H9 (cell line): Measurements from ENCODE around the gene DMD. TPM values are rescaled to one million over a fixed set of nuclear protein-coding genes. Genes with fewer than 3 reads are reported as not detected.

ENCODE experiments used
- DNase-seq: peaks from one replicate; pipeline ENCODE4 v3.0.0-alpha.2; 2017
- H2AFZ ChIP-seq: one replicate; pipeline ENCODE4 v1.6.1; 2013; ENCODE audit warnings: mild to moderate bottlenecking, low read length, control low read depth, moderate library complexity
- H2AK5ac ChIP-seq: 2 replicates; pipeline ENCODE4 v1.6.1; 2013; ENCODE audit warnings: low read length, control low read depth, mixed read lengths; ENCODE audit not compliant: insufficient read length
- H2BK120ac ChIP-seq: one replicate; pipeline ENCODE4 v1.6.1; 2013; ENCODE audit warnings: low read depth, mild to moderate bottlenecking, low read length, control low read depth, inconsistent platforms; ENCODE audit not compliant: poor library complexity, severe bottlenecking
- H2BK12ac ChIP-seq: 2 replicates; pipeline ENCODE4 v1.6.1; 2013; ENCODE audit warnings: low read length, control low read depth, mixed read lengths, low read depth; ENCODE audit not compliant: insufficient read length
- H2BK15ac ChIP-seq: 2 replicates; pipeline ENCODE4 v1.6.1; 2013; ENCODE audit warnings: low read depth, low read length, control low read depth
- H2BK20ac ChIP-seq: one replicate; pipeline ENCODE4 v1.6.1; 2013; ENCODE audit warnings: low read depth, mild to moderate bottlenecking, low read length, control low read depth, inconsistent platforms; ENCODE audit not compliant: poor library complexity, severe bottlenecking
- H2BK5ac ChIP-seq: 2 replicates; pipeline ENCODE4 v1.6.1; 2013; ENCODE audit warnings: low read length, control low read depth, mixed read lengths; ENCODE audit not compliant: insufficient read length
- H3K14ac ChIP-seq: 2 replicates; pipeline ENCODE4 v1.6.1; 2013; ENCODE audit warnings: low read length, control low read depth; ENCODE audit not compliant: insufficient read depth
- H3K18ac ChIP-seq: 2 replicates; pipeline ENCODE4 v1.6.1; 2013; ENCODE audit warnings: low read depth, mild to moderate bottlenecking, mixed read lengths, low read length, control low read depth; ENCODE audit not compliant: insufficient read length
- H3K23ac ChIP-seq: 2 replicates; pipeline ENCODE4 v1.6.1; 2013; ENCODE audit warnings: low read length, control low read depth, mixed read lengths, low read depth; ENCODE audit not compliant: insufficient read length
- H3K23me2 ChIP-seq: 2 replicates; pipeline ENCODE4 v1.6.1; 2013; ENCODE audit warnings: low read depth, mild to moderate bottlenecking, mixed read lengths, low read length, control low read depth; ENCODE audit not compliant: insufficient read length, poor library complexity, severe bottlenecking
- H3K27ac ChIP-seq: 2 replicates; pipeline ENCODE4 v1.5.1; 2013; ENCODE audit warnings: low read length, control low read depth, mixed read lengths, low read depth; ENCODE audit not compliant: insufficient read length
- H3K27me3 ChIP-seq: 2 replicates; pipeline ENCODE4 v1.6.1; 2013; ENCODE audit warnings: low read length, control low read depth, inconsistent platforms; ENCODE audit not compliant: insufficient read depth
- H3K4ac ChIP-seq: 2 replicates; pipeline ENCODE4 v1.6.1; 2013; ENCODE audit warnings: low read depth, mild to moderate bottlenecking, control low read depth, inconsistent platforms, low read length, moderate library complexity
- H3K4me1 ChIP-seq: 2 replicates; pipeline ENCODE4 v1.6.1; 2013; ENCODE audit warnings: low read length, control low read depth, inconsistent platforms; ENCODE audit not compliant: insufficient read depth
- H3K4me2 ChIP-seq: 2 replicates; pipeline ENCODE4 v1.6.1; 2013; ENCODE audit warnings: low read length, control low read depth, mixed read lengths; ENCODE audit not compliant: insufficient read length, insufficient read depth
- H3K56ac ChIP-seq: 2 replicates; pipeline ENCODE4 v1.6.1; 2013; ENCODE audit warnings: low read depth, mild to moderate bottlenecking, mixed read lengths, low read length, control low read depth; ENCODE audit not compliant: insufficient read length
- H3K79me1 ChIP-seq: 2 replicates; pipeline ENCODE4 v1.6.1; 2013; ENCODE audit warnings: low read depth, mild to moderate bottlenecking, moderate library complexity, low read length, control low read depth, inconsistent platforms; ENCODE audit not compliant: insufficient read depth, poor library complexity, severe bottlenecking
- H3K79me2 ChIP-seq: 2 replicates; pipeline ENCODE4 v1.6.1; 2013; ENCODE audit warnings: low read length, control low read depth, inconsistent platforms; ENCODE audit not compliant: insufficient read depth
- H3K9ac ChIP-seq: 2 replicates; pipeline ENCODE4 v1.6.1; 2013; ENCODE audit warnings: low read length, control low read depth, mixed read lengths; ENCODE audit not compliant: insufficient read length; ENCODE audit errors: extremely low read depth
- H3K9me3 ChIP-seq: one replicate; pipeline ENCODE4 v1.6.1; 2013; ENCODE audit warnings: low read depth, low read length, inconsistent platforms; ENCODE audit not compliant: control insufficient read depth
- H3T11ph ChIP-seq: one replicate; pipeline ENCODE4 v1.6.1; 2013; ENCODE audit warnings: mild to moderate bottlenecking, low read length, control low read depth, inconsistent platforms
- H4K20me1 ChIP-seq: one replicate; pipeline ENCODE4 v1.6.1; 2013; ENCODE audit not compliant: control insufficient read depth, insufficient read length, insufficient read depth
- H4K5ac ChIP-seq: 2 replicates; pipeline ENCODE4 v1.6.1; 2013; ENCODE audit warnings: low read depth, mild to moderate bottlenecking, mixed read lengths, low read length, control low read depth; ENCODE audit not compliant: insufficient read length
- H4K8ac ChIP-seq: replicated peaks from 2 replicates; pipeline ENCODE4 v1.6.1; 2013; ENCODE audit warnings: low read length, control low read depth, mixed read lengths, low read depth; ENCODE audit not compliant: insufficient read length
- H4K91ac ChIP-seq: 2 replicates; pipeline ENCODE4 v1.6.1; 2013; ENCODE audit warnings: low read depth, mild to moderate bottlenecking, moderate library complexity, mixed read lengths, low read length, control low read depth; ENCODE audit not compliant: insufficient read length
- H3K27ac Mint-ChIP-seq, 3 experiments: 2 replicates in 2 of 3; 3 replicates in 1 of 3; pipeline ENCODE4 v1.8.0; 2020 to 2021; ENCODE audit warnings: mixed read lengths in 3 of 3, mild to moderate bottlenecking in 1 of 3, moderate library complexity in 1 of 3
- H3K27me3 Mint-ChIP-seq: 2 replicates; pipeline ENCODE4 v1.8.0; 2021; ENCODE audit warnings: low read depth, mild to moderate bottlenecking, moderate library complexity, mixed read lengths
- H3K36me3 Mint-ChIP-seq, 3 experiments: 2 replicates in 2 of 3; 3 replicates in 1 of 3; pipeline ENCODE4 v1.8.0; 2020 to 2021; ENCODE audit warnings: low read depth in 3 of 3, mixed read lengths in 3 of 3; ENCODE audit not compliant: insufficient read depth in 1 of 3
- H3K4me1 Mint-ChIP-seq, 2 experiments: 2 replicates each; pipeline ENCODE4 v1.8.0; 2020; ENCODE audit warnings: mixed read lengths in 2 of 2
- H3K4me3 Mint-ChIP-seq, 2 experiments: 2 replicates in 1 of 2; 3 replicates in 1 of 2; pipeline ENCODE4 v1.8.0; 2020 to 2021; ENCODE audit warnings: mild to moderate bottlenecking in 2 of 2, mixed read lengths in 2 of 2, moderate library complexity in 1 of 2
- H3K9me3 Mint-ChIP-seq, 2 experiments: 2 replicates in 1 of 2; 3 replicates in 1 of 2; pipeline ENCODE4 v1.8.0; 2020; ENCODE audit warnings: mild to moderate bottlenecking in 2 of 2, mixed read lengths in 2 of 2, moderate library complexity in 1 of 2
- WGBS: extraction: QIAGEN DNeasy Blood & Tissue Kit; methylation state at CpG from one replicate; pipeline ENCODE4 v1.1.7; 2013; ENCODE audit warnings: missing lambda C conversion rate, low lambda C conversion rate, mixed read lengths; ENCODE audit not compliant: insufficient read length; ENCODE audit errors: extremely low coverage; 5-methylcytosine and 5-hydroxymethylcytosine counted together
- total RNA-seq: library from RNA; stranded (reverse); gene quantifications from 2 replicates; pipeline ENCODE4 v1.2.1, GENCODE V29; 2021
- TF ChIP-seq, protein P1 (sequence below): fragments of 200-600 bp; sonication (generic); conservative IDR thresholded peaks from 3 replicates; pipeline ENCODE4 v1.8.0; 2021; ENCODE audit warnings: antibody characterized with exemption, mild to moderate bottlenecking

DMD gene
- total RNA-seq, 1 experiment from 2014 or later: 3.8 TPM

DNA sequence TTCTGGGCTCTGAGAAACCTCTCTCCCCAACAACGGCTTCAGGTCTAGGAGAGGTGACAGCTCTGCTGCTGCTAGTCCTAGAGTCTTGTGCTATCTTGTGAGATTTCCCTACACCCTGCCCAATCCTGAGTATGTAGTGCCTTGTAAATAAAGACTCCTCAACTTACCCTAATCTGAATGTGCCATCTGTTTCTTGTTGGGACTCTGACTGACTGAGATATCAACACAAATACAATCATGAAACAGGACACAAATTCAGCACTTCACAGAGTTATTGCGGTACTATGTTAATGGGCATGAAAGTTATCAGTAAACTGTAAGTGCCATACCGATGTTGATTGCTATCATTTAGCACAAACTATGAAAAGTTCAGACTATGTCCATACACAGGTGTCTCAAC lies 1610.5 kb downstream of the DMD start:
- H3K27me3 Mint-ChIP-seq: no peaks in the 10 kb centered on the region
- peaks cover 29 to 34% of the 10 kb centered on the region in 2 experiments for H3K9me3 Mint-ChIP-seq
- H3K4me3 Mint-ChIP-seq: no peak overlapping the region
- H4K5ac ChIP-seq: no peak overlapping the region
- no peaks in the 10 kb centered on the region for H3K23me2 ChIP-seq
- H2BK5ac ChIP-seq: no peak overlapping the region
- H3K4ac ChIP-seq: no peak overlapping the region
- H2AFZ ChIP-seq: no peak overlapping the region
- no peak overlapping the region for H2BK12ac ChIP-seq
- no peak overlapping the region for H2BK20ac ChIP-seq
- H4K91ac ChIP-seq: no peak overlapping the region
- H2BK15ac ChIP-seq: no peak overlapping the region
- WGBS: no CpG with 5 or more reads among the region's 3 CpGs
- no peaks in the 10 kb centered on the region for H3K79me2 ChIP-seq
- H3T11ph ChIP-seq: no peak overlapping the region
- no peaks in the 10 kb centered on the region for H3K79me1 ChIP-seq
- no peaks in the 10 kb centered on the region for H3K4me1 Mint-ChIP-seq
- no peak for DNase-seq
- no peak overlapping the region for H3K56ac ChIP-seq
- no peaks in the 10 kb centered on the region for H3K36me3 Mint-ChIP-seq
- no peaks in the 10 kb centered on the region for H4K20me1 ChIP-seq
- H3K18ac ChIP-seq: no peak overlapping the region
- H3K4me1 ChIP-seq: no peaks in the 10 kb centered on the region
- no peak overlapping the region for H3K23ac ChIP-seq
- H2AK5ac ChIP-seq: no peak overlapping the region
- no peak overlapping the region for H3K4me2 ChIP-seq
- H2BK120ac ChIP-seq: no peak overlapping the region
- H3K9me3 ChIP-seq: no peaks in the 10 kb centered on the region
- no peak overlapping the region for H3K9ac ChIP-seq
- no peak overlapping the region for H3K14ac ChIP-seq
- no peak overlapping the region for H3K27ac ChIP-seq
- TF ChIP-seq, protein P1, sequence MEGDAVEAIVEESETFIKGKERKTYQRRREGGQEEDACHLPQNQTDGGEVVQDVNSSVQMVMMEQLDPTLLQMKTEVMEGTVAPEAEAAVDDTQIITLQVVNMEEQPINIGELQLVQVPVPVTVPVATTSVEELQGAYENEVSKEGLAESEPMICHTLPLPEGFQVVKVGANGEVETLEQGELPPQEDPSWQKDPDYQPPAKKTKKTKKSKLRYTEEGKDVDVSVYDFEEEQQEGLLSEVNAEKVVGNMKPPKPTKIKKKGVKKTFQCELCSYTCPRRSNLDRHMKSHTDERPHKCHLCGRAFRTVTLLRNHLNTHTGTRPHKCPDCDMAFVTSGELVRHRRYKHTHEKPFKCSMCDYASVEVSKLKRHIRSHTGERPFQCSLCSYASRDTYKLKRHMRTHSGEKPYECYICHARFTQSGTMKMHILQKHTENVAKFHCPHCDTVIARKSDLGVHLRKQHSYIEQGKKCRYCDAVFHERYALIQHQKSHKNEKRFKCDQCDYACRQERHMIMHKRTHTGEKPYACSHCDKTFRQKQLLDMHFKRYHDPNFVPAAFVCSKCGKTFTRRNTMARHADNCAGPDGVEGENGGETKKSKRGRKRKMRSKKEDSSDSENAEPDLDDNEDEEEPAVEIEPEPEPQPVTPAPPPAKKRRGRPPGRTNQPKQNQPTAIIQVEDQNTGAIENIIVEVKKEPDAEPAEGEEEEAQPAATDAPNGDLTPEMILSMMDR: no peak
- no peak overlapping the region for H4K8ac ChIP-seq
- no peak overlapping the region for H3K27ac Mint-ChIP-seq
- no peaks in the 10 kb centered on the region for H3K27me3 ChIP-seq
